HCT116 (cell line): ENCODE data around the gene MAP3K5.

ENCODE experiments used
- EZH2 ChIP-seq: fragments of 200-600 bp; sonication (generic); IDR thresholded peaks from 2 replicates; pipeline ENCODE4 v1.6.1; 2017; ENCODE audit warnings: antibody characterized with exemption, mixed run types
- POLR2A ChIP-seq: IDR thresholded peaks from 2 replicates; pipeline ENCODE4 v1.7.0; 2011; ENCODE audit warnings: borderline replicate concordance; ENCODE audit not compliant: insufficient read depth, insufficient read length; ENCODE audit errors: extremely low read depth
- TF ChIP-seq, protein P1 (sequence below), 3 experiments: fragments of 200-600 bp in 1 of 3; sonication (generic) in 1 of 3; IDR thresholded peaks in 2 of 3; conservative IDR thresholded peaks in 1 of 3; 2 replicates each; pipeline ENCODE4 v1.5.1; 2012 to 2017; ENCODE audit warnings: low read depth in 2 of 3, low read length in 2 of 3, antibody characterized with exemption in 1 of 3, borderline replicate concordance in 1 of 3, control low read depth in 1 of 3, mild to moderate bottlenecking in 1 of 3, mixed read lengths in 1 of 3, mixed run types in 1 of 3, moderate library complexity in 1 of 3; ENCODE audit not compliant: insufficient read depth in 1 of 3

DNA sequence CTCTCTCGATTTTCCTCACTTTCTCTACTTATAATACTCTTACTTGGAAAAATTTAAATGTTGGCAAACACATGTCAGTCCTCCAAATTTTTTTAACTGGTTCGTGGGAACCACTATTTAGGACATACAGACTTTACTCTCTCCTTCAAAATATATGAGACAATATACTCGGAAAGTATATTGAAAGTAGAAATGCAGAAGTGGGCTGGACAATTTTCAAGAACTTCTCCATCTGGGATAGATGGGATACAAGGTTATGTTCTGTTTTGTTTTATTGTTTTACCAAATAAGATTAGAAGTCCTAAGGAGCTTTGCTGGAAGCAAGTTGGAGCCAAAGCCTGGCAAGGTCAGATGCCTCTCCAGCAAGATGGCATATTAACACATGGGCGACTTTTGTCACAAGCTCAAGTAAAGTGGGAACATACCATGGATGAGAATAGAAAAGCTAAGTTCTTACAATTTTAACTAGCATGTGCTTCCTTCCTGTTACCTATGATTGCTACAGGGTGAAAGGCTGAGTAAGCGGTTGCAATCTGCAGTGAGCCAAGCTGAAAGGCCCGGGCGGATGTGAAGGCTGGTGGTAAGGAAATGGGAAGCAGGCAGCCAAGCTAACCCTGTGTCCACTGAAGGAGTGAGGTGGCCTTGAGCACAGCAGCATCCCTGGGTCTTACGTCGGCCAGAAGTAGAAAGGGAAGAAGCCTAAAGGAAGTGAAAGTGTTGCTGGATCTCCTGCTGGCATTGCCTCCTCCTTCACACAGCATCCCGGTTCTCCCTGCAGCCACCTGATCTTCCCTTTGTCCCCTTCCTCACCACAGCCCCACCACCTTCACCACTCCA lies 7.1 kb downstream of the MAP3K5 start:
- TF ChIP-seq POLR2A = no peak
- TF ChIP-seq, protein P1, sequence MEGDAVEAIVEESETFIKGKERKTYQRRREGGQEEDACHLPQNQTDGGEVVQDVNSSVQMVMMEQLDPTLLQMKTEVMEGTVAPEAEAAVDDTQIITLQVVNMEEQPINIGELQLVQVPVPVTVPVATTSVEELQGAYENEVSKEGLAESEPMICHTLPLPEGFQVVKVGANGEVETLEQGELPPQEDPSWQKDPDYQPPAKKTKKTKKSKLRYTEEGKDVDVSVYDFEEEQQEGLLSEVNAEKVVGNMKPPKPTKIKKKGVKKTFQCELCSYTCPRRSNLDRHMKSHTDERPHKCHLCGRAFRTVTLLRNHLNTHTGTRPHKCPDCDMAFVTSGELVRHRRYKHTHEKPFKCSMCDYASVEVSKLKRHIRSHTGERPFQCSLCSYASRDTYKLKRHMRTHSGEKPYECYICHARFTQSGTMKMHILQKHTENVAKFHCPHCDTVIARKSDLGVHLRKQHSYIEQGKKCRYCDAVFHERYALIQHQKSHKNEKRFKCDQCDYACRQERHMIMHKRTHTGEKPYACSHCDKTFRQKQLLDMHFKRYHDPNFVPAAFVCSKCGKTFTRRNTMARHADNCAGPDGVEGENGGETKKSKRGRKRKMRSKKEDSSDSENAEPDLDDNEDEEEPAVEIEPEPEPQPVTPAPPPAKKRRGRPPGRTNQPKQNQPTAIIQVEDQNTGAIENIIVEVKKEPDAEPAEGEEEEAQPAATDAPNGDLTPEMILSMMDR (IDR thresholded peaks at IDR 0.05 in 2 of 3, conservative IDR thresholded peaks at IDR 0.05 in 1 of 3; ENCODE audit: borderline replicate concordance in 1 of 3, insufficient read depth in 1 of 3, low read depth in 2 of 3, low read length in 2 of 3) = no peak
- TF ChIP-seq EZH2 = no peak
